ENCODE data around the gene CYP1A2.
"Not testable (repeated sequence)": the region's sequence is repeated elsewhere in the genome, so short reads cannot be mapped to it uniquely, and the experiment has no call there.

CYP1A2 gene

DNA sequence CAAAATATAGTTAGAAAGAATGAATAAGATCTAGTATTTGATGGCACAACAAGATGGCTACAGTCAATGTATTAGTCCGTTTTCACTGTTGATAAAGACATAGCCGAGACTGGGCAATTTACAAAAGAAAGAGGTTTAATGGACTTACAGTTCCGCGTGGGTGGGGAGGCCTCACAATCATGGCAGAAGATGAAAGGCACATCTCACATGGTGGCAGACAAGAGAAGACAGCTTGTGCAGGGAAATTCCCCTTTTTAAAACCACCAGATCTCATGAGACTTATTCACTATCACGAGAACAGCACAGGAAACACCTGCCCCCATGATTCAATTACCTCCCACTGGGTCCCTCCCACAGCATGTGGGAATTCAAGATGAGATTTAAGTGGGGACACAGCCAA, 10.4 kb upstream of the CYP1A2 start:
- not testable (repeated sequence) for DNase-seq (ENCODE audit: low spot score)

DNA sequence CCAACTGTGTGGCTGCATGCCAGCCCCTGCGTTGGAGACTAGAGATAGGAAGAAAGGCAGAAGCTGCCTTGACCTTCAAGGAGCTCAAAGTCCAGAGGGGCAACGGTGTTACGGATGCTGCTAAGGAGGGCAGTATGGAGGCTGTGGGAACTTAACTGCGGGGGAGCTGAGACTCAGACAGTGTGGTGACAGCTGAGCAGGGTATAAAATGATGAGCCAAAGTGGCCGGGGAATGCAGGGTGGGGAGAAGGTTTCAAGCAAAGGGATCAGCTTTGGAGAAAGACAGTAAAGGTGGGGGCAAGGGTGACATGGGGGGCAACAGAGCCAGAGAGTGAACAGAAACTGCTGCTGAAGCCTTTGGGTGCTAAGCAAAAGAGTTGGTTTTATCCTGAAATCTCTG, 6.2 kb upstream of the CYP1A2 start:
- DNase-seq (ENCODE audit: low spot score), result no peak

DNA sequence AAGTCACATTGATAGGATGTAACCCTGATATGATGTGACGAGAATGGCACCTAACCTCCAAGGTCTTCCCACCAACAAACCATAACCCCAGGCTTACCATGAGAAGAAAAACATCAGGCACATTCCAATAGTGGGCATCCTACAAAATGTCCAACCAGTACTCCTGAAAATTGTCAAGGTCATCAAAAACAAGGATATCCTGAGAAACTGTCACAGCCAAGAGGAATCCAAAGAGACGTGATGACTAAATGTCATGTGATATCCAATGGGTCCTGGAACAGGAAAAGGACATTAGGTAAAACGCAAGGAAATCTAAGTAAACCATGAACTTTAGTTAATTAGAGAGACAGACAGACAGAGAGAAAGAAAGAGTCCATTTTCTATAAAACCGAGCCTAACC, 2.3 kb upstream of the CYP1A2 start:
- no peak for DNase-seq (ENCODE audit: low spot score)

DNA sequence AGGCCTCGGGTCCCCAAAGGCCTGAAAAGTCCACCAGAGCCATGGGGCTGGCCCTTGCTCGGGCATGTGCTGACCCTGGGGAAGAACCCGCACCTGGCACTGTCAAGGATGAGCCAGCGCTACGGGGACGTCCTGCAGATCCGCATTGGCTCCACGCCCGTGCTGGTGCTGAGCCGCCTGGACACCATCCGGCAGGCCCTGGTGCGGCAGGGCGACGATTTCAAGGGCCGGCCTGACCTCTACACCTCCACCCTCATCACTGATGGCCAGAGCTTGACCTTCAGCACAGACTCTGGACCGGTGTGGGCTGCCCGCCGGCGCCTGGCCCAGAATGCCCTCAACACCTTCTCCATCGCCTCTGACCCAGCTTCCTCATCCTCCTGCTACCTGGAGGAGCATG, 1.2 kb downstream of the CYP1A2 start:
- DNase-seq (ENCODE audit: low spot score), result no peak

DNA sequence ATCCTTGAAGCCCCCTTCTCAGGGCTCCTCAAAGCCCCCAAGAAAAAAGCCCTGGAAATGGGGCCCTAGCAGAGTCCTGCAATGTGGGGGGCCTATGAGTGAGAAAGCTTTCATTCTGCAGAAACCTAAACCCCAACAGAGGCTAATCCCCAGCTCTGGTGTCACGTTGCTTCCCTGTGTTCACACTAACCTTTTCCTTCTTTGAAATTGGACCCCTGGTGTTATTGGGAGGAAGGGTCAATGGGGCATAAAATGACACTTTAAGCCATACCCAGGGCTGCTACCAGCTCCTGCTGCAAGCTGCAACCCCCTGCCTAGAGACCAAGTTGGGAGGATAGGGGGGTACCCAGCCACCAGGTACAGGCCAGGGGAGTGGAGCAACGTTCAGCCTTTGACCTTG, 2.1 kb downstream of the CYP1A2 start:
- no peak for DNase-seq (ENCODE audit: low spot score)

DNA sequence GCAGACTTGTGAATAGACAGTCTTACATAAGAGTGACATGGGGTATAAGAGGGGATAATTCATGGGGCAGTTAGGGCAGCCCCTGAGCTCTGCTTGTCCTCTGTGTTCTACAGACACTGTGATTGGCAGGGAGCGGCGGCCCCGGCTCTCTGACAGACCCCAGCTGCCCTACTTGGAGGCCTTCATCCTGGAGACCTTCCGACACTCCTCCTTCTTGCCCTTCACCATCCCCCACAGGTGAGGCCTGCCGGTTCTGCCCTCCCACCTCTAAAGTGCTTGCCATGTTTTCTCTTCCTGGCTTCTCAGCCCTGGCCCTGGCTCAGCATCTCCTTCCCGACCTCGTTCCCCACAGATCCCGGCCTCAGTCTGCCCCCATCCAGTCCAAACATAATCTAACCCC, 3.4 kb downstream of the CYP1A2 start:
- DNase-seq (ENCODE audit: low spot score), result no peak

DNA sequence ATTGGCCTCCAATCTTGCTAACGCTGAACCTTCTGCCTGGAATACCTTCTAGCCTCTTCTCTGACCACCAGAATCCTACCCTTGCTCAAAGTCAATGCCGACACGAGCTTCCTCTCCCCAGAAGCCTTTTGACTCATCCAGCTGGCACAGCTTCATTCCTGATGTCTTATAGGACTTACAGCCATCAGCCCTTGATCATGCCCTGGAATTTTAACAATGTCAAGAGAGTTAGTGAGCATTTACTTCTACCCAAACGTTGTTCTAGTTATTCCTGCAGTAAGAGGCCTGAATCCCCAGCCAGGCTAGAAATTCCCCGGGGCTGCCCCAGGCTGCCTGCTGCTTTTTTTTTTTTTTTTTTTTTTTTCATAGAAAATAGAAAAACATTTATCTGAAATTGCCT, 3.9 kb downstream of the CYP1A2 start:
- no peak for DNase-seq (ENCODE audit: low spot score)

DNA sequence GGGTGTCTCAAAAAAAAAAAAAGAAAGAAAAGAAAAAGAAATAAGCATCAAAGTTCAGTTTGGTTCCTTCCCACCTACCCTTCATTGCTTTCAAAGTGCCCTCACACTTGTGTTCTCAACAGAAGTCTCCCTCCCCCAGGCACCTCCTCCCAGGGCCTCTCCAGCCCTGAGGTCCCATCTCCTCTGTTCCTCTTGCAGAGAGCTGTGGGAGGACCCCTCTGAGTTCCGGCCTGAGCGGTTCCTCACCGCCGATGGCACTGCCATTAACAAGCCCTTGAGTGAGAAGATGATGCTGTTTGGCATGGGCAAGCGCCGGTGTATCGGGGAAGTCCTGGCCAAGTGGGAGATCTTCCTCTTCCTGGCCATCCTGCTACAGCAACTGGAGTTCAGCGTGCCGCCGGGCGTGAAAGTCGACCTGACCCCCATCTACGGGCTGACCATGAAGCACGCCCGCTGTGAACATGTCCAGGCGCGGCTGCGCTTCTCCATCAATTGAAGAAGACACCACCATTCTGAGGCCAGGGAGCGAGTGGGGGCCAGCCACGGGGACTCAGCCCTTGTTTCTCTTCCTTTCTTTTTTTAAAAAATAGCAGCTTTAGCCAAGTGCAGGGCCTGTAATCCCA, 6.1 kb downstream of the CYP1A2 start:
- no peak for DNase-seq (ENCODE audit: low spot score)

DNA sequence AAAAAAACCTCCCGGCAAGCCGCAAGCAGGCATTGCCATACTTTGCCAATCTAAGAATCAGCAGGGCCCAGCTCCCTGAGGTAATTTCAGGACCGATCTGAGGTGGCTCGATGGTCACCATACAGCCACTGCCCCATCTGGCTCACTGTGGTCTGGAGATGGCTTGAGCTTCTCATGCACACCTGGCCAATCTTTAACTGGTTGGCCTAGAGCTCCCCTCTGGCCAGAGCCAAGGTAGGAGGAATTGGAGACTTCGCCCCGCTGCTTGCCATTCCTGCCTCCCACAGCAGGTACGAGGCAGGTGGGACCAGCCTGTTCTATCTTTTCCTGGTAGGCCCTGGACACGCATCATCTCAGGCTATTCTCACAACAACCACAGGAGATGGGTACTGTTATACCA, 10.1 kb downstream of the CYP1A2 start:
- DNase-seq (ENCODE audit: low spot score), result no peak

DNA sequence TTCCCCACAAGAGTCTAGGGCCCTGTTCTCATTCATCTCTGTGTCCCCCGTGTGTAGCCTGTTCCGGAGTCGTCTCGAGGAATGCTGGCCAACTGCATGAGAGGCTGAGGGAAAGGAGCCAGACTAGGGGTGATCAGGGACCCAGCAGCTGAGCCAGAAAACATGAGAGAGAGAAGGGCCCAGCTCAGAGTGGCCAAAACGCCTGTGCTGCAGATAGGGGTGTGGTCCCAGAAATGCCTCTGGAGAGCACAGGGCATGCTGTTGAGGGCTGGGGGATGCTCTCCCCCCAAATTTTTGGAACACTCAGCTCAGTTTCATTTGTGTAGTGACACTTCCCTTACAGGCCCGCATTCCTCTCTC, 14.1 kb downstream of the CYP1A2 start:
- DNase-seq (ENCODE audit: low spot score), result no peak

DNA sequence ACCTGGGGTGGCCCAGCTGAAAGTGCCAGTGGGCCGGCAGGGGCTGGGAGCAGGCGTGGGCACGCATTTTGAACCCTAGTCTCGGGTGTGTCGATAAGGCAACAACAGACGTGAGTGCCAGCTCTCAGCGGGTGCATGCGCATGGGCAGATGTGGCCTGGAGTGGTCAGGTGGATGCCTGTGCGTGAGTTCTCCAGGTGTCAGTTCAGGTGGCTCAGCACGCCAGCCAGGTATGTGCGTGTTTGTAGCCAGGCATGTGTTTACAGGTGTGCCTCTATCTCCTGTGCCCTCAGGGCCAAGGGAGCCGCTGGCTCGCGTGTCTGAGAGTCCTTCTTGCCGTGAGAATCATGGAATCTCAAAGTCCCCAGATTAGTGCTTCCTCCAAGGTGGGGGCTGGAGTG, 14.8 kb downstream of the CYP1A2 start:
- DNase-seq (ENCODE audit: low spot score), result no peak

DNA sequence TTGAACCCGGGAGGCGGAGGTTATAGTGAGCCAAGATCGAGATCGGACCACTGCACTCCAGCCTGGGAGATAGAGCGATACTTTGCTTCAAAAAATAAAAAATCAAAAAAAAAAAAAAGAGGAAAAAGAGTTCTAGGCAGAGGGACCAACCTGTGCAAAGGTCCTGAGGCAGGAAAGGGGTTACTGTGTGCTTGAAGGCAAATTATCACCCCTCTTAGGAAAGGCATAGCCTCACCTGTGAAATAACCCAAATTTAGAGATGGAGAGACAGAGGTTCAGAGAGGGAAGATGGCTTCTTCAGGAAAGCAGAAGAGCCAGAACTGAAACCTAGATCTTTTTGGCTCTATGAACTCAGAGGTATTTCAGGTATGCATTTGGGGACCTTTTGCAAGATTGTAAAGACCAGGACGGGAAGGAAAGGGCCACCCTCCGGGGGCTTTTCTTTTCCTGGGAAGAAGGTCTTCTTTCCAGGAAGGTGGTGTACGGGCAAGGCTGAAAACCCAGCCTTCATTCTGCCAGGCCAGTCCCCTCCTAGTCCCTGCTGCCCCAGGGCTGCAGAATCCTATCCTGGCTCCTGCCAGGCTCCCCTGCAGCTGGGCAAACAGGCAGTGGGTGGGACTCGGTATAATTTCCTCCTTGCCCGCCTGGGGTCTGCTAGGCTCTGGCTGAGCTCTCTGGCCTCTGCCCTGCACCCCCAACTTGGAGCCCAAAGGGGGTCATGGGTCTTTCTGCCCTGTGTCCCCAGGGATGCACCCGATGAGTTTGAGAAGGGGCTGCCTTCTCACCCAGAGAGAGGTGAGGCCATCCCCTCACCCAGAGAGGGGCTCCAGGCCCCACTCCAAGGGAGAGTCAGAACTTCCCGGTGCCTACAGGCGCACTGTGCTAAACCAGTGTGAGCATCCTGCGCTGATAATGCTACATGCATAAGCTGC, 18.8 kb downstream of the CYP1A2 start:
- no peak for DNase-seq (ENCODE audit: low spot score)

DNA sequence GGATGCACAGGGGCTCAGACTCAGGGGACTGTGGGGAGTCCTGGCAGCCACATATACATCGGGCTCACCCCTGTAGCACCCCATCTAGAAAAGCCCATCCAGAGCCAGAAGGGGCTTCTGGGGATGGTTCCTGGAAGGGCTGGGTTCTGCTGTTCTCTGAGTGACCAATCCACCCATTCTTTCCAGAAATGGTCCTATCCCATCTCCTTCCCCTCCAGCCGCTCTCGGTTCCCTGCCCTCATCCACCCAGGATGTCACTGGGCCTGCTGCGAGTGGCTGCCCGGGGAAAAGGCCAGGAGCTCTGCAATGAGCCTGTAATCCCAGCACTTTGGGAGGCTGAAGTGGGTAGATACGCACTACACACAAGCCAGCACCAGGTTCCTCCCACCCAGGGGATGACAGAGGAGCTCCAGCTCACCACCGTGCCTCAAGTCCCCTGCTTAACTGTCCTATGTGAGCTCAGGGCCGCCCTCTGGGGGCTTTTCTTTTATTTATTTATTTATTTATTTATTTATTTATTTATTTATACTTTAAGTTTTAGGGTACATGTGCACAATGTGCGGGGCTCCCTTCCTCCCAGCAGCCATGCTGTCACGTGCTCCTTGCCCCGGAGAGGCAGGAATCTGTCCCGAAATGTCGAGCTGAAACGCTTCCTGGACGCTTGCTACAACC, 19.6 kb downstream of the CYP1A2 start:
- DNase-seq (ENCODE audit: low spot score), result no peak

DNA sequence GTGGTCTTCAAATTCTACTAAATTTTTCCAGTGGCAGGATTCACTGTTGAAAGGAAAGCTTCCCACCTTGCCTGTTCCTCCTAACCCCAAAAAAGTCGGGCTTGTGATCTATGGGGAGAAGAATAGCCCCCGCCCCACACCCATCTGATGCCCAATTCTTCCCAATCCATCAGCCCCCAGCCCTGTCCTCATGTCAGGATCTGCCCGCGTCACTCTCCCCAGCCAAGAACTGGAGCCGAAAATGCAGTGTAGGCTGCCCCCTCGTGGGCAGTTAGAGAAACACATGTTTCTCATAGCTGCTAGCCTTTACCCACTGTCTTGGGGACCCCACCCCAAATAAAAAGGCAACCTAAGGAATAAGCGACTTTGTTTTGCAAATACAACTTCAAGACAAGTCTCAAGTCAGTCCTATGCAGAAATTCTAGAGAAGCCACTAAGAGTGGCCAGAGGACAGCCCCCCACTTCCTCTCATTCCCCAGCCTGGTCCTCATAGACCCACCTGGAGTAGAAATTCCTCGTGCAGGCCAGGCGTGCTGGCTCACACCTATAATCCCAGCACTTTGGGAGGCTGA, 20.2 kb downstream of the CYP1A2 start:
- DNase-seq (ENCODE audit: low spot score), result peak; percentile 68

DNA sequence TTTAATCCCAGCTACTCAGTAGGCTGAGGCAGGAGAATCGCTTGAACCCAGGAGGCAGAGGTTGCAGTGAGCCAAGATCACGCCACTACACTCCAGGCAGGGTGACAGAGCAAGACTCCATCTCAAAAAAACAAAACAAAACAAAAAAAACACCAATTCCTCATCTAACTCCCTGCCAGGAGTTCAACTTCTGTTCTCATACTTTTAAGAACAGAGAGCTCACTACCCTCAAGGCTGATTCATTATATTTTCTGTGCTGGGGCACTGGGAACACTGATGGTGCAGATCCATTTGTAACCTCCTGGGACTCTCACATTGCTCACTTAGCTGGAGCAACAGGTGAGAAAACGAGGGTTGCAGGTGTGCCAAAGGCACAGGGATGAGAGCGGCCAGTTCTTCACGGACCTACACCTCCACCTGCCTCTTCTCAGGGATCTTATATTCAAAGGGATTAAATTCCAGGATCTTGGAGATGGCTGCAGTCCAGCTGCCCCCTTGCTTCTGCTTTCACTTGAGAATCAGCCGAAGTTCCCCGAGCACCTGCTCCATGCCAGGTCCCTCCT, 20.9 kb downstream of the CYP1A2 start:
- DNase-seq (ENCODE audit: low spot score), result no peak

DNA sequence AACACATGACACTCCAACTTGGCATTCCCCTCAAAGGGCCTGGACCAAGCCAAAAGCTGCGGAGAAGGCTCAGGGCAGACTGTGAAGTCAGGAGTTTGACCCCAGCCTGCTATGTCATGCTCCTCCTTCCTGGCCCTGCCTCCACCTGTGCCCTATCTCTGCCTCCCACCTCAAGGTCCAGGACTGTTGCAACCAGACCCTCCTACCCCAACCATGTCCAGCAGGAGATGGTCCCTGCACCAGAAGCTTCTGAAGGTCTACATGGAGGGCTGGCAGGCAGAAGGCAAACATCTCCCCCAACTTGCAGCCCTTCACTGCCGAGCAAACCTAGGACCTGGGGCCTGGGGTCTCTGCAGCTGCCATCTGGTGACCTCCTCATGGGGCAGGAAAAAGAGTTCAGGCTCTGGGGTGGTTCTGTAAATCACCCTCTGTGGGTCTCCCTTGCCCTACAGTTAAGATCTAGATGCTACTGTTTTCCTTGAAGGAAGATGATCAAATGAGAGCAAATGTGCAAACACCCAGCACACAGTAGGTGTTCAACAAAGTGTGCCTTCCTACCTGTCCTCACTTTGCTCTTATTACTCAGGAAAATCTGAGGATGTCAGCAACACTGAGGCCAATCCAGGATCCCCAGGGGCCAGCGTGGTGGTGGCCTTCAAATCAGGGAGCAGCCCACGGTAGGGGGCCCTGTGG, 21.7 kb downstream of the CYP1A2 start:
- DNase-seq (ENCODE audit: low spot score), result no peak

DNA sequence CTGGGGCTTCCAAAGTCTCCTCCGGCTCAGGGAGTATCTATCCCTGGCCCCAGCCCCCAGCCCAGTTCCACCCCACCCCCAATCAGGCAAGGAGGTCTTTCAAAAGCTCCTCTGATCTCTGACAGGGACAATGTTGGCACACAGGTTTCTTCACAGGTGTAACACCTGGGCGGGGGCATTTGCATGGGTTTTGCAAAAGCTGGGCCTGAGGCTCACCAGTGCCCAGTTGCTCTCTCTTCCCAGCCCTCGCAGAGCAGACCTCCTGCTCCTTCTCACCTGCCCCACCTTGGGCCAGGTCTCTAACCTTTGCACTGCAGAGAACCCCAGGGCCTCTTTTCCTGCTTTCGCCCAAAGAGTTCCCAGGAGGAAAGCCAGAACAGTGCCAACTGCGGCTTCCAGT, 24.7 kb downstream of the CYP1A2 start:
- DNase-seq (ENCODE audit: low spot score), result no peak

DNA sequence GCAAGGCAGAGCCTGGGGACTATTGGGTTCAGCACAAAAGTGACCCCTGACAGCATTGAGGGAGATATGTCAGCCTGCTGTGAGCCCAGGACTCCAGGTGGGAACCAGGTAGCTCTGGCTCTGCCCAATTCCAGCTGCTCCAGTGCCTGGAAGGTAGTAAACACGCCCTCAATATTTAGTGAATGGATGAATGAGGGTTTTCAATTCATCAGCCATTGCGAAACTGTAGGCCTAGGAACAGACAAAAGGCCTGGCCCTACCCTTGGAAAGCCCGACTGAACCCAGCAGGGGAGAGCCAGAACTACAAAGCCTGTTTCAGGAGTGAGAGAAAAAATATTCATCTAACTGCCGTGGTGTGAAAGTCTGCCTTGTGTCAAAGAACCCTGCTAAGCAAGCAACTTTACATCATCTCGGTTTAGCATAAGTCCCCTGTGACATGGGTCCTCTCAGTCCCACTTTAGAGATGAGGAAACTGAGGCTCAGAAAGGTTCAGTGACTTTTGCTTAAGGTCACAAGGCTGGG, 25.1 kb downstream of the CYP1A2 start:
- no peak for DNase-seq (ENCODE audit: low spot score)

DNA sequence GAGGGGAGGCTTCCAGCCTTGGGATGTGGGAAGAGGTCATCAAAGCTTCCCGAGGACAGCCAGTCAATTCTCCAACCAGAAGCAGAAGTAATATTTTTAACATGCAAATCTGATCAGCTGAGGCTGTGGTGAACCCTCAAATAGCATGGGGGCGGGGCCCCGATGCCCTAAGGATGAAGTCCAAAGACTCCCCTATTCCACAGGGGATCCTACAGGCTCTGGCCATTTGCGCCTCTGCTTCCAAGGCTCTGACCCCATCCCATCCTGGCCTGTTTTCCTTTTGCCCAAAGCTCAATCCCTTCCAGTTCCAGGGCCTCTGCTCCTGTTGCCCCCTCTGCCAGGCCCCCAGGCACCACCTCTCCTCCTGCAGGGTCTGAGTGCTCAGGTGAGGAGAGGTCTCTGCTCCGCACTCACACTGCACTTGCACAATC, 26.5 kb downstream of the CYP1A2 start:
- no peak for DNase-seq (ENCODE audit: low spot score)

DNA sequence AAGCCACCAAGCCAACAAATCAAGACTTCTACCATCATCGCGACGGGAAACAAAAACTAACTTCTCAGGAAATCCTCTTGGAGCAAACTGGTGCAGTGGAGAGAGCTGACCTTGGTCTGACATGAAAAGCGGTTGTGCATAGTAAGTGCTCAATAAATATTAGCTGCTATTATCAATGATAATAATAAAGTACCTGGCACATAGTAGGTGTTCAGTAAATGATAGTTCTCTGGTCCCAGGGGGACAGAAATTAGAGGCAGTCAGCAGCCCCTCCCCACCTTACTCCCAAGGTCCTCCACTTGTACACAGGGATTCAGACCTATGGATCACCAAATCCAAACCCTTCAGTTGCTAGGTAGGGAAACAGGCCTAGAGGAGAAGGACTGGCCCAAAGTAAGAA, 27.2 kb downstream of the CYP1A2 start:
- no peak for DNase-seq (ENCODE audit: low spot score)
